SH-SY5Y (cell line): ENCODE measurements around the gene POLR2F.

Experiments
- GATA2 ChIP-seq: IDR thresholded peaks from 2 replicates; pipeline ENCODE4 v1.6.1; 2011; ENCODE audit warnings: mild to moderate bottlenecking, low read depth, low read length
- GATA3 ChIP-seq: IDR thresholded peaks from 2 replicates; pipeline ENCODE4 v1.6.1; 2011; ENCODE audit warnings: low read depth, mild to moderate bottlenecking, low read length, moderate library complexity

- no peak for TF ChIP-seq GATA2
- TF ChIP-seq GATA3 = no peak
Observed at GRCh38 chr22:37957232-37957631, 3.7 kb downstream of the POLR2F start.
